Gastroesophageal sphincter (tissue), 3 donors: ENCODE measurements around the gene CATSPER3.

Experiments
- POLR2A ChIP-seq, 2 donors: fragments of 450-650 bp; IDR thresholded peaks; one replicate each; pipeline ENCODE4 v1.6.1; 2017; ENCODE audit warnings: antibody characterized with exemption in 2 of 2, mild to moderate bottlenecking in 2 of 2, moderate library complexity in 1 of 2
- TF ChIP-seq, protein P1 (sequence below), 4 experiments: fragments of 200-600 bp in 2 of 4; fragments of 450-650 bp in 2 of 4; sonication (generic) in 1 of 4; IDR thresholded peaks; one replicate each; pipeline ENCODE4 v1.5.1; 2017 to 2019; ENCODE audit warnings: antibody characterized with exemption in 4 of 4, mild to moderate bottlenecking in 2 of 4, moderate library complexity in 2 of 4

DNA sequence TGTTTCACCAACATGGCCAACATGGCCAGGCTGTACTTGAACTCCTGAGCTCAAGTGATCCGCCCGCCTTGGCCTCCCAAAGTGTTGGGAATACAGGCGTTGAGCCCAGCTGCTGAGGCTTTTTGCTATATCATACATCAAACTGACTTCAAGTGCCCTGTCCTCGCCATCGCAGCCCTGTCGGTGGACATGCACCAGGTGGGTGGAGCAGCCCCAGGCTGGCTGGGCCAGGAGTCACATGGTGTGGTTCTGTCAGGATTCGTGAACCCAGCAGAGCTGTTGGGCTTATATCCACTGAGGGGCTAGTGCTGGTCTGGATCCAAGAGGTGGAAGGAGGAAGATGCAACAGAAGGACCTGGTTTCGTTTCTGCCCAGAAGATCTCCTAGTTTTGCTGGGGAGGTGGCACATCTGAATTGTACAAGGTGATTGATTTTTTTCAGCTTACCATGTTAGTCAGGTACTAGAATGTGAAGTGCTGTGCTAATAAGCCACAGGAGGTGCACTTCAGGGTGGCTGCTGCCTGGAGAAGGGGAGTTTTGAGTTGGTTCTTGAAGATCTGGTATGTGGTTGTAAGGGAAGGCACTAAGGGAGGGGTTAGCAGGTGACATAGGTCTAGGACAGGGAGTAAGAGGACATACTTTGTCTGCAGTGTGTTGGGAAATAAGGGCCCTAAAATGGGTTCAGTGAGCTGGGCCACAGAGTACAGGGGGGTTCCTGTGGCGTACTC lies 46.7 kb upstream of the CATSPER3 start:
- no peak for TF ChIP-seq POLR2A (IDR thresholded peaks at IDR 0.05)
- TF ChIP-seq, protein P1, sequence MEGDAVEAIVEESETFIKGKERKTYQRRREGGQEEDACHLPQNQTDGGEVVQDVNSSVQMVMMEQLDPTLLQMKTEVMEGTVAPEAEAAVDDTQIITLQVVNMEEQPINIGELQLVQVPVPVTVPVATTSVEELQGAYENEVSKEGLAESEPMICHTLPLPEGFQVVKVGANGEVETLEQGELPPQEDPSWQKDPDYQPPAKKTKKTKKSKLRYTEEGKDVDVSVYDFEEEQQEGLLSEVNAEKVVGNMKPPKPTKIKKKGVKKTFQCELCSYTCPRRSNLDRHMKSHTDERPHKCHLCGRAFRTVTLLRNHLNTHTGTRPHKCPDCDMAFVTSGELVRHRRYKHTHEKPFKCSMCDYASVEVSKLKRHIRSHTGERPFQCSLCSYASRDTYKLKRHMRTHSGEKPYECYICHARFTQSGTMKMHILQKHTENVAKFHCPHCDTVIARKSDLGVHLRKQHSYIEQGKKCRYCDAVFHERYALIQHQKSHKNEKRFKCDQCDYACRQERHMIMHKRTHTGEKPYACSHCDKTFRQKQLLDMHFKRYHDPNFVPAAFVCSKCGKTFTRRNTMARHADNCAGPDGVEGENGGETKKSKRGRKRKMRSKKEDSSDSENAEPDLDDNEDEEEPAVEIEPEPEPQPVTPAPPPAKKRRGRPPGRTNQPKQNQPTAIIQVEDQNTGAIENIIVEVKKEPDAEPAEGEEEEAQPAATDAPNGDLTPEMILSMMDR (IDR thresholded peaks at IDR 0.05) = no peak
